ENCODE measurements around the gene POGK.
A peak's percentile ranks its signal among the peaks of the same experiment; 100 is the strongest.
"Not testable (repeated sequence)": the region's sequence is repeated elsewhere in the genome, so short reads cannot be mapped to it uniquely, and the experiment has no call there.

The POGK gene

GRCh38 chr1:166857995-166858394, 18.7 kb downstream of the POGK start:
- DNase-seq, result no peak

GRCh38 chr1:166858726-166859419, 19.6 kb downstream of the POGK start:
- no peak for DNase-seq

- no peak for DNase-seq
These were observed 20.3 kb downstream of the POGK start for GRCh38 chr1:166859597-166859996.

GRCh38 chr1:166865926-166866325, 26.7 kb downstream of the POGK start:
- DNase-seq, result no peak

GRCh38 chr1:166868639-166869038, 29.4 kb downstream of the POGK start:
- no peak for DNase-seq

GRCh38 chr1:166869318-166870099, 30.2 kb downstream of the POGK start:
- no peak for DNase-seq

- DNase-seq, result no peak
These were observed 31.3 kb downstream of the POGK start for GRCh38 chr1:166870584-166870983.

GRCh38 chr1:166874464-166874863, 35.2 kb downstream of the POGK start:
- DNase-seq, result no peak

- no peak for DNase-seq
These were observed 36.0 kb downstream of the POGK start for GRCh38 chr1:166875302-166875733.

GRCh38 chr1:166875734-166876539, 36.7 kb downstream of the POGK start, which contains the start of gene TADA1:
TADA1 (minus strand) TSS chr1:166876264; CDS start chr1:166876233, 31 bp downstream.
- DNase-seq, result peak; percentile 95

- no peak for DNase-seq
These were observed 37.2 kb downstream of the POGK start for GRCh38 chr1:166876540-166876838.

GRCh38 chr1:166878173-166878917, 39.1 kb downstream of the POGK start:
- not testable (repeated sequence) for DNase-seq

- DNase-seq, result no peak
These were observed 43.6 kb downstream of the POGK start for GRCh38 chr1:166882893-166883292.

GRCh38 chr1:166884040-166884642, 44.9 kb downstream of the POGK start:
- DNase-seq, result no peak

GRCh38 chr1:166884971-166885370, 45.7 kb downstream of the POGK start:
- DNase-seq, result no peak

GRCh38 chr1:166888373-166889111, 49.3 kb downstream of the POGK start:
- no peak for DNase-seq

GRCh38 chr1:166889776-166890175, 50.5 kb downstream of the POGK start:
- no peak for DNase-seq

GRCh38 chr1:166895766-166896165, 56.5 kb downstream of the POGK start:
- no peak for DNase-seq

GRCh38 chr1:166899769-166900168, 60.5 kb downstream of the POGK start:
- no peak for DNase-seq

- DNase-seq, result no peak
These were observed 61.7 kb downstream of the POGK start for GRCh38 chr1:166900987-166901386.

GRCh38 chr1:166902279-166902678, 63.0 kb downstream of the POGK start:
- DNase-seq, result no peak

- no peak for DNase-seq
These were observed 64.0 kb downstream of the POGK start for GRCh38 chr1:166903232-166903631.
